Transverse colon (tissue), 4 donors: ENCODE results near the gene IL4.

Experiments used
- EP300 ChIP-seq: sonication (generic); formaldehyde crosslinking; IDR thresholded peaks from one replicate; pipeline ENCODE4 v1.6.1; 2017; ENCODE audit warnings: antibody characterized with exemption, low read depth
- POLR2A ChIP-seq: fragments of 450-650 bp; IDR thresholded peaks from one replicate; pipeline ENCODE4 v1.6.1; 2016; ENCODE audit warnings: antibody characterized with exemption, mild to moderate bottlenecking, moderate library complexity
- POLR2AphosphoS5 ChIP-seq, 3 donors: sonication (generic); formaldehyde crosslinking; IDR thresholded peaks; one replicate each; pipeline ENCODE4 v1.6.1; 2016; ENCODE audit warnings: antibody characterized with exemption in 3 of 3
- TF ChIP-seq, protein P1 (sequence below), 5 experiments: fragments of 200-600 bp in 3 of 5; fragments of 450-650 bp in 2 of 5; sonication (generic) in 3 of 5; IDR thresholded peaks; 1 replicate in 2 of 5; 2 replicates in 3 of 5; pipeline ENCODE4 v1.5.1; 2016 to 2017; ENCODE audit warnings: antibody characterized with exemption in 5 of 5, inconsistent platforms in 3 of 5, mild to moderate bottlenecking in 2 of 5, moderate library complexity in 1 of 5

- TF ChIP-seq POLR2AphosphoS5 (IDR thresholded peaks at IDR 0.05) (no peak), POLR2A (no peak), EP300 (no peak)
- TF ChIP-seq, protein P1, sequence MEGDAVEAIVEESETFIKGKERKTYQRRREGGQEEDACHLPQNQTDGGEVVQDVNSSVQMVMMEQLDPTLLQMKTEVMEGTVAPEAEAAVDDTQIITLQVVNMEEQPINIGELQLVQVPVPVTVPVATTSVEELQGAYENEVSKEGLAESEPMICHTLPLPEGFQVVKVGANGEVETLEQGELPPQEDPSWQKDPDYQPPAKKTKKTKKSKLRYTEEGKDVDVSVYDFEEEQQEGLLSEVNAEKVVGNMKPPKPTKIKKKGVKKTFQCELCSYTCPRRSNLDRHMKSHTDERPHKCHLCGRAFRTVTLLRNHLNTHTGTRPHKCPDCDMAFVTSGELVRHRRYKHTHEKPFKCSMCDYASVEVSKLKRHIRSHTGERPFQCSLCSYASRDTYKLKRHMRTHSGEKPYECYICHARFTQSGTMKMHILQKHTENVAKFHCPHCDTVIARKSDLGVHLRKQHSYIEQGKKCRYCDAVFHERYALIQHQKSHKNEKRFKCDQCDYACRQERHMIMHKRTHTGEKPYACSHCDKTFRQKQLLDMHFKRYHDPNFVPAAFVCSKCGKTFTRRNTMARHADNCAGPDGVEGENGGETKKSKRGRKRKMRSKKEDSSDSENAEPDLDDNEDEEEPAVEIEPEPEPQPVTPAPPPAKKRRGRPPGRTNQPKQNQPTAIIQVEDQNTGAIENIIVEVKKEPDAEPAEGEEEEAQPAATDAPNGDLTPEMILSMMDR (IDR thresholded peaks at IDR 0.05) = no peak
Observed at GRCh38 chr5:132681476-132681831, 7.7 kb downstream of the IL4 start.
